ENCODE measurements around the gene CGB5.

- TF ChIP-seq CBFB (CRISPR knock-in tag; IDR thresholded peaks at IDR 0.05) (no peak), STAG1 (CRISPR knock-in tag; IDR thresholded peaks at IDR 0.05; ENCODE audit: borderline replicate concordance) (no peak), NFIC (IDR thresholded peaks at IDR 0.05) (no peak), ZBTB7A (IDR thresholded peaks at IDR 0.05; ENCODE audit: borderline replicate concordance, control insufficient read depth, low read depth, low read length) (no peak), JUND (IDR thresholded peaks at IDR 0.05; ENCODE audit: borderline replicate concordance, low read depth, low read length) (no peak), JUND (tag; IDR thresholded peaks at IDR 0.05; ENCODE audit: borderline replicate concordance, low read depth, low read length) (no peak), FUS (optimal IDR thresholded peaks at IDR 0.05; ENCODE audit: low read depth, low read length) (no peak), ARID4B (CRISPR knock-in tag; IDR thresholded peaks at IDR 0.05) (no peak), SREBF2 (CRISPR knock-in tag; IDR thresholded peaks at IDR 0.05) (no peak), ZFP1 (CRISPR knock-in tag; IDR thresholded peaks at IDR 0.05) (no peak), BRF2 (IDR thresholded peaks at IDR 0.05; ENCODE audit: borderline replicate concordance, insufficient read depth, insufficient read length) (no peak), CHD4 (IDR thresholded peaks at IDR 0.05; ENCODE audit: insufficient read depth, insufficient replicate concordance, low read depth, low read length, poor library complexity, severe bottlenecking) (no peak), MYC (IDR thresholded peaks at IDR 0.05; ENCODE audit: low read depth, low read length) (no peak), MYC (CRISPR knock-in tag; IDR thresholded peaks at IDR 0.05; ENCODE audit: borderline replicate concordance, low read depth) (no peak), SPI1 (IDR thresholded peaks at IDR 0.05; ENCODE audit: borderline replicate concordance, low read depth, low read length) (no peak)
Measured at GRCh38 chr19:49091391-49092038, 47.9 kb downstream of the CGB5 start.

Data from K562 (cell line).